ENCODE data around the gene SLC10A2. TPM values are rescaled to one million over a fixed set of nuclear protein-coding genes. Genes with fewer than 3 reads are reported as not detected.
"Not testable (repeated sequence)": the region's sequence is repeated elsewhere in the genome, so short reads cannot be mapped to it uniquely, and the experiment has no call there.

The SLC10A2 gene
- polyA plus RNA-seq, 3 donors, result not detected

- Histone ChIP-seq H3K9me3 (replicated peaks in 1 of 2; ENCODE audit: control insufficient read depth in 1 of 2, insufficient read depth in 1 of 2, low read length in 2 of 2) (peaks cover 13 to 17% of the 10 kb centered on the region in 2 donors), H3K36me3 (replicated peaks in 1 of 2; ENCODE audit: control insufficient read depth in 1 of 2, insufficient read depth in 2 of 2, low read length in 2 of 2) (no peaks in the 10 kb centered on the region), H3K4me2 (replicated peaks; ENCODE audit: extremely low read depth, low read length, poor library complexity, severe bottlenecking) (no peak overlapping the region), H3K9ac (ENCODE audit: insufficient read depth, low read length, poor library complexity, severe bottlenecking) (no peak overlapping the region), H3K4me3 (replicated peaks in 1 of 3; ENCODE audit: low read depth in 2 of 3, low read length in 3 of 3) (no peak overlapping the region), H3K27ac (ENCODE audit: low read depth in 1 of 2, low read length in 2 of 2) (no peak overlapping the region), H3K79me2 (ENCODE audit: insufficient read depth, low read length) (no peaks in the 10 kb centered on the region), H3K27me3 (ENCODE audit: control insufficient read depth in 2 of 2, insufficient read depth in 2 of 2, low read length in 2 of 2) (no peaks in the 10 kb centered on the region), H4K20me1 (ENCODE audit: insufficient read depth, low read length) (no peaks in the 10 kb centered on the region), H2AFZ (ENCODE audit: insufficient read depth, low read depth, low read length, poor library complexity, severe bottlenecking) (no peak overlapping the region), H3K4me1 (ENCODE audit: control insufficient read depth in 1 of 2, insufficient read depth in 2 of 2, low read length in 2 of 2) (no peaks in the 10 kb centered on the region)
- Mint-ChIP-seq H3K36me3 (no peaks in the 10 kb centered on the region), H3K27ac (no peak overlapping the region), H3K4me1 (no peaks in the 10 kb centered on the region), H3K27me3 (ENCODE audit: low read depth in 3 of 3) (peaks cover 0 to 3% (median 1%) of the 10 kb centered on the region in 3 donors), H3K9me3 (peaks cover 14 to 23% (median 19%) of the 10 kb centered on the region in 7 donors), H3K4me3 (no peak overlapping the region)
- DNase-seq, result no peak
- intact Hi-C loops (cut with micrococcal nuclease), result no loop called here
- WGBS (ENCODE audit: insufficient coverage), result 83% methylated on average over 7 of the region's 7 CpGs
- TF ChIP-seq CTCF (IDR thresholded peaks at IDR 0.05), result no peak
Measured at GRCh38 chr13:103097366-103097928, 31.2 kb upstream of the SLC10A2 start.

GRCh38 chr13:103093649-103094048 lies 27.4 kb upstream of the SLC10A2 start:
- H3K36me3 Mint-ChIP-seq; H3K79me2 ChIP-seq (ENCODE audit: insufficient read depth, low read length); H4K20me1 ChIP-seq (ENCODE audit: insufficient read depth, low read length); H3K36me3 ChIP-seq (replicated peaks in 1 of 2; ENCODE audit: control insufficient read depth in 1 of 2, insufficient read depth in 2 of 2, low read length in 2 of 2); H3K27ac ChIP-seq (ENCODE audit: low read depth in 1 of 2, low read length in 2 of 2); H3K4me1 Mint-ChIP-seq; DNase-seq; H3K27ac Mint-ChIP-seq; intact Hi-C loops (cut with micrococcal nuclease); H3K4me2 ChIP-seq (replicated peaks; ENCODE audit: extremely low read depth, low read length, poor library complexity, severe bottlenecking); H3K4me3 ChIP-seq (replicated peaks in 1 of 3; ENCODE audit: low read depth in 2 of 3, low read length in 3 of 3); H2AFZ ChIP-seq (ENCODE audit: insufficient read depth, low read depth, low read length, poor library complexity, severe bottlenecking); H3K27me3 Mint-ChIP-seq (ENCODE audit: low read depth in 3 of 3); H3K4me3 Mint-ChIP-seq; H3K4me1 ChIP-seq (ENCODE audit: control insufficient read depth in 1 of 2, insufficient read depth in 2 of 2, low read length in 2 of 2); H3K9ac ChIP-seq (ENCODE audit: insufficient read depth, low read length, poor library complexity, severe bottlenecking); H3K27me3 ChIP-seq (ENCODE audit: control insufficient read depth in 2 of 2, insufficient read depth in 2 of 2, low read length in 2 of 2): not testable (repeated sequence)
- WGBS (ENCODE audit: insufficient coverage), result no CpG with 5 or more reads among the region's 1 CpG
- peaks cover 25 to 28% of the 10 kb centered on the region in 2 donors for H3K9me3 ChIP-seq (replicated peaks in 1 of 2; ENCODE audit: control insufficient read depth in 1 of 2, insufficient read depth in 1 of 2, low read length in 2 of 2)
- peaks cover 17 to 32% (median 20%) of the 10 kb centered on the region in 7 donors for H3K9me3 Mint-ChIP-seq

Data from CD14-positive monocyte (primary cell).